DOHH2 (cell line): ENCODE data around the gene DGKZ.

Source experiments
- CTCF ChIP-seq: fragments of 200-600 bp; sonication (generic); IDR thresholded peaks from one replicate; pipeline ENCODE4 v1.5.1; 2014; ENCODE audit warnings: antibody characterized with exemption, mild to moderate bottlenecking, low read depth, low read length; ENCODE audit not compliant: poor library complexity, severe bottlenecking
- EZH2phosphoT487 ChIP-seq: fragments of 200-600 bp; sonication (generic); IDR thresholded peaks from 2 replicates; pipeline ENCODE4 v1.6.1; 2017; ENCODE audit warnings: borderline replicate concordance, mild to moderate bottlenecking, antibody characterized with exemption, low read length, moderate library complexity, mixed read lengths

DNA sequence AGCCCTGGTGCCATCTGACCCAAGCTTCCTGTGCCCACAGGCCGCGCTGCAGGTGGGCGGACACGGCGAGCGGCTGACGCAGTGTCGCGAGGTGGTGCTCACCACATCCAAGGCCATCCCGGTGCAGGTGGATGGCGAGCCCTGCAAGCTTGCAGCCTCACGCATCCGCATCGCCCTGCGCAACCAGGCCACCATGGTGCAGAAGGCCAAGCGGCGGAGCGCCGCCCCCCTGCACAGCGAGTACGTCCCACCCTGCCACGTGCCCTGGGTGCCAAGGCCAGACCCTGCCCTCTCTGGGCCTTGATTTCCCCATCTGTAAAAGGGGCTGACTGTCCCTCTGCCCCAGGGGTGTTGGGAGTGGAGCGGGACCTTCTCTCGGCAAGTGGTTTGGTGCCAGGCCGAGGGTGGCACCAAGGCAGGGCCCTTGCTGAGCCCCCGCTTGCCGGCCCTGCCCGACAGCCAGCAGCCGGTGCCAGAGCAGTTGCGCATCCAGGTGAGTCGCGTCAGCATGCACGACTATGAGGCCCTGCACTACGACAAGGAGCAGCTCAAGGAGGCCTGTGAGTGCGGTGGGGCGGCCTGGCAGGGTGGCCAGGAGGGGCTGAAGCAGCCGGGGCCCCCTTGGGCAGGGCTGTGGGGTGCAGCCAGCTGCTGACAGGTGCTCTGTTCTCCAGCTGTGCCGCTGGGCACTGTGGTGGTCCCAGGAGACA is 28.3 kb downstream of the DGKZ start:
- TF ChIP-seq CTCF (no peak), EZH2phosphoT487 (no peak)
